ENCODE results near the gene ATP8A2. TPM values are rescaled to one million over a fixed set of nuclear protein-coding genes. Genes with fewer than 3 reads are reported as not detected.

ATP8A2 gene
- total and polyA plus RNA-seq, 2 of the 4 experiments (the other 2 are of a cell fraction): 0.02 to 0.18 TPM

DNA sequence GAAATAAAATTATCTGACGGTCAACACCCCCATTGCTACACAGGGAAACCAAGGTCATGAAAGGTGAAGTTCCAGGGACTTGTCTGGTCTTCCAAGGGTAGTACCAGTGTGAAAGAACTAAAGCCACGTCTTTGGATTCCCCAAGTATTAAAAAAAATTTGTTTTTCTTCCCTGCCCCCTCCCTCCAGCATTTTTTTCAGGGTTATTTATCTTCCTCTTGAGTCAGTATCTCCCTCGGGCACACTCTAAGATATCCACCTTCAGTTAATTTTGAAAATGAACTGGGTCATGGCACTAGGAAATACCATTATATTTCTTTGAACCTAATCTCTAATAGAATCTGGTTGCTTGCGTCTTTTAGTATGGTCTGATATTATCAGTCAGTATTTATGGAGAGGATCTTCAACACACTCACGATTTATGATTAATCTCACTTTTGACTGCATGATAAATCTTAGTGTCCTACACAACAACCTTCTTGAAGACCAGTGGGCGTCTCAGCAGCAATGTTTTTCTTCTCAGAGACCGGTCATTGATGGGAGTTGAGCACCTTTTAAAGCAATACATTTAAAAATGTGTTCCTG is 9.1 kb downstream of the ATP8A2 start:
- no peak overlapping the region for H4K91ac ChIP-seq (ENCODE audit: insufficient read depth, low read depth, low read length)
- BruUV-seq (replicated peaks): no TSS peak
- H2AFZ ChIP-seq (replicated peaks; ENCODE audit: low read length, poor library complexity): no peak overlapping the region
- no peak overlapping the region for H2AK5ac ChIP-seq (ENCODE audit: low read depth, low read length)
- ATAC-seq (ENCODE audit: low read depth) (no peak), DNase-seq (no peak)
- no peak overlapping the region for H3K18ac ChIP-seq (ENCODE audit: low read depth, low read length)
- H4K5ac ChIP-seq (ENCODE audit: low read depth, low read length): no peak overlapping the region
- H4K8ac ChIP-seq (ENCODE audit: low read depth in 2 of 2, low read length in 2 of 2): no peak overlapping the region
- H3K9me3 ChIP-seq (ENCODE audit: control insufficient read depth, insufficient read depth, low read length): no peaks in the 10 kb centered on the region
- H3K23ac ChIP-seq (ENCODE audit: low read depth, low read length): no peak overlapping the region
- H3K79me1 ChIP-seq (ENCODE audit: low read depth in 1 of 2, low read length in 2 of 2): no peaks in the 10 kb centered on the region
- intact Hi-C loops (cut with micrococcal nuclease) (no loop called here), dilution Hi-C loops (cut with HindIII; ENCODE audit: low sequenced_read_pairs, unreplicated experiment) (no loop called here), in situ Hi-C loops (cut with MboI; ENCODE audit: low sequenced_read_pairs) (loop anchor here (25.0 kb wide), 1 partner anchor 294 kb away; the partner anchor contains the start of gene PABPC3)
- no peak overlapping the region for H2BK20ac ChIP-seq (ENCODE audit: low read depth, low read length)
- no peak overlapping the region for H2AK9ac ChIP-seq (replicated peaks; ENCODE audit: low read depth, low read length, poor library complexity)
- H3K27ac ChIP-seq (ENCODE audit: insufficient read depth, low read length): no peak overlapping the region
- no peak overlapping the region for H3K56ac ChIP-seq (ENCODE audit: extremely low read depth, insufficient read depth, low read length)
- ChIA-PET POLR2A (ENCODE audit: unreplicated experiment) (no interaction called here), CTCF (no interaction called here)
- H3K27me3 ChIP-seq (ENCODE audit: control insufficient read depth, insufficient read depth, low read length): peaks cover 3% of the 10 kb centered on the region
- H2BK120ac ChIP-seq (ENCODE audit: low read depth, low read length): no peak overlapping the region
- no peak overlapping the region for H3K4me2 ChIP-seq (ENCODE audit: low read depth, low read length)
- H3K4me1 ChIP-seq (ENCODE audit: control insufficient read depth, insufficient read depth, low read length): no peaks in the 10 kb centered on the region
- no peaks in the 10 kb centered on the region for H3K36me3 ChIP-seq (ENCODE audit: control insufficient read depth, insufficient read depth, low read length)
- no peaks in the 10 kb centered on the region for H4K20me1 ChIP-seq (ENCODE audit: insufficient read depth, low read length)
- TF ChIP-seq POLR2A (IDR thresholded peaks at IDR 0.05; ENCODE audit: low read depth, low read length): no peak
- TF ChIP-seq, protein P1, sequence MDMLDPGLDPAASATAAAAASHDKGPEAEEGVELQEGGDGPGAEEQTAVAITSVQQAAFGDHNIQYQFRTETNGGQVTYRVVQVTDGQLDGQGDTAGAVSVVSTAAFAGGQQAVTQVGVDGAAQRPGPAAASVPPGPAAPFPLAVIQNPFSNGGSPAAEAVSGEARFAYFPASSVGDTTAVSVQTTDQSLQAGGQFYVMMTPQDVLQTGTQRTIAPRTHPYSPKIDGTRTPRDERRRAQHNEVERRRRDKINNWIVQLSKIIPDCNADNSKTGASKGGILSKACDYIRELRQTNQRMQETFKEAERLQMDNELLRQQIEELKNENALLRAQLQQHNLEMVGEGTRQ (IDR thresholded peaks at IDR 0.05; ENCODE audit: low read depth, low read length): no peak
- TF ChIP-seq, protein P2, sequence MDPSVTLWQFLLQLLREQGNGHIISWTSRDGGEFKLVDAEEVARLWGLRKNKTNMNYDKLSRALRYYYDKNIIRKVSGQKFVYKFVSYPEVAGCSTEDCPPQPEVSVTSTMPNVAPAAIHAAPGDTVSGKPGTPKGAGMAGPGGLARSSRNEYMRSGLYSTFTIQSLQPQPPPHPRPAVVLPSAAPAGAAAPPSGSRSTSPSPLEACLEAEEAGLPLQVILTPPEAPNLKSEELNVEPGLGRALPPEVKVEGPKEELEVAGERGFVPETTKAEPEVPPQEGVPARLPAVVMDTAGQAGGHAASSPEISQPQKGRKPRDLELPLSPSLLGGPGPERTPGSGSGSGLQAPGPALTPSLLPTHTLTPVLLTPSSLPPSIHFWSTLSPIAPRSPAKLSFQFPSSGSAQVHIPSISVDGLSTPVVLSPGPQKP (IDR thresholded peaks at IDR 0.05; ENCODE audit: borderline replicate concordance, low read depth, low read length): no peak
- TF ChIP-seq CHD1 (IDR thresholded peaks at IDR 0.05; ENCODE audit: low read depth, low read length): no peak
- TF ChIP-seq FOS (IDR thresholded peaks at IDR 0.05; ENCODE audit: low read depth, low read length): no peak
- no peak for TF ChIP-seq SMC3 (IDR thresholded peaks at IDR 0.05; ENCODE audit: low read depth, low read length)
- TF ChIP-seq NFE2L2 (IDR thresholded peaks at IDR 0.05; ENCODE audit: low read depth, low read length): no peak
- TF ChIP-seq RFX5 (IDR thresholded peaks at IDR 0.05; ENCODE audit: low read depth, low read length): no peak
- no peak for TF ChIP-seq MXI1 (IDR thresholded peaks at IDR 0.05; ENCODE audit: borderline replicate concordance, low read depth, low read length)
- TF ChIP-seq, protein P3, sequence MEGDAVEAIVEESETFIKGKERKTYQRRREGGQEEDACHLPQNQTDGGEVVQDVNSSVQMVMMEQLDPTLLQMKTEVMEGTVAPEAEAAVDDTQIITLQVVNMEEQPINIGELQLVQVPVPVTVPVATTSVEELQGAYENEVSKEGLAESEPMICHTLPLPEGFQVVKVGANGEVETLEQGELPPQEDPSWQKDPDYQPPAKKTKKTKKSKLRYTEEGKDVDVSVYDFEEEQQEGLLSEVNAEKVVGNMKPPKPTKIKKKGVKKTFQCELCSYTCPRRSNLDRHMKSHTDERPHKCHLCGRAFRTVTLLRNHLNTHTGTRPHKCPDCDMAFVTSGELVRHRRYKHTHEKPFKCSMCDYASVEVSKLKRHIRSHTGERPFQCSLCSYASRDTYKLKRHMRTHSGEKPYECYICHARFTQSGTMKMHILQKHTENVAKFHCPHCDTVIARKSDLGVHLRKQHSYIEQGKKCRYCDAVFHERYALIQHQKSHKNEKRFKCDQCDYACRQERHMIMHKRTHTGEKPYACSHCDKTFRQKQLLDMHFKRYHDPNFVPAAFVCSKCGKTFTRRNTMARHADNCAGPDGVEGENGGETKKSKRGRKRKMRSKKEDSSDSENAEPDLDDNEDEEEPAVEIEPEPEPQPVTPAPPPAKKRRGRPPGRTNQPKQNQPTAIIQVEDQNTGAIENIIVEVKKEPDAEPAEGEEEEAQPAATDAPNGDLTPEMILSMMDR (conservative IDR thresholded peaks at IDR 0.05; ENCODE audit: low read depth, low read length): no peak
- TF ChIP-seq MAFK (IDR thresholded peaks at IDR 0.05; ENCODE audit: low read depth, low read length): no peak
- no peak for TF ChIP-seq RCOR1 (IDR thresholded peaks at IDR 0.05; ENCODE audit: insufficient replicate concordance, low read length)
- TF ChIP-seq BHLHE40 (IDR thresholded peaks at IDR 0.05; ENCODE audit: low read depth, low read length): no peak
- TF ChIP-seq RAD21 (IDR thresholded peaks at IDR 0.05; ENCODE audit: low read length): no peak
- TF ChIP-seq MAZ (IDR thresholded peaks at IDR 0.05; ENCODE audit: borderline replicate concordance, low read depth, low read length): no peak
- no peak for TF ChIP-seq CEBPB (IDR thresholded peaks at IDR 0.05; ENCODE audit: low read depth, low read length)
- no peak overlapping the region for H3K9ac ChIP-seq (ENCODE audit: low read depth, low read length)
- H3K4me3 ChIP-seq (ENCODE audit: insufficient read depth, low read depth, low read length): no peak overlapping the region
- H3K14ac ChIP-seq (replicated peaks; ENCODE audit: low read depth, low read length): no peak overlapping the region
- H2BK5ac ChIP-seq (ENCODE audit: low read depth, low read length, poor library complexity, severe bottlenecking): no peak overlapping the region
- H2BK15ac ChIP-seq (ENCODE audit: low read depth, low read length): no peak overlapping the region
- H3K9me1 ChIP-seq (ENCODE audit: insufficient read depth, low read length): no peaks in the 10 kb centered on the region
- H3K4ac ChIP-seq (ENCODE audit: low read depth, low read length): no peak overlapping the region
- no CpG with 5 or more reads among the region's 7 CpGs for WGBS, 2 experiments (ENCODE audit: extremely low coverage in 2 of 2, insufficient read length in 1 of 2)
